K562 (cell line): ENCODE measurements around the gene LACTB. TPM values are rescaled to one million over a fixed set of nuclear protein-coding genes. Genes with fewer than 3 reads are reported as not detected.

Experiments used
- ATAC-seq: fragments of 200-7000 bp; cut with Tn5 transposase; 3 replicates; pipeline ENCODE4 v1.9.1; 2020; ENCODE audit warnings: moderate library complexity
- BruUV-seq: library from RNA; stranded (reverse); fragments of 400-500 nt; replicated peaks from 2 replicates; lab custom pipeline; 2021; lab: Mats Ljungman, UMichigan
- CTCF ChIA-PET: fragments of 300-600 bp; formaldehyde crosslinking; extraction: SDS; loops from one replicate; lab custom pipeline; 2021; ENCODE audit warnings: low intra/inter-chr PET ratio; lab: Yijun Ruan, JAX
- POLR2A ChIA-PET: fragments of 300-600, 350-650 bp; sonication (Branson Sonifier 250); formaldehyde crosslinking; extraction: SDS; loops from one replicate; lab custom pipeline; 2021; ENCODE audit warnings: antibody characterized with exemption, inconsistent platforms; lab: Yijun Ruan, JAX
- DNase-seq, 4 experiments: peaks; one replicate each; pipeline versions ENCODE4 v3.0.0 to v3.0.0-alpha.2; 2011 to 2018; ENCODE audit warnings: low spot score in 3 of 4, mixed read lengths in 3 of 4; ENCODE audit errors: extremely low read depth in 1 of 4
- FAIRE-seq: peaks from 2 replicates; lab custom pipeline; 2011; peaks lifted over from hg19 to GRCh38; lab: Jason Lieb, UNC
- H2AFZ ChIP-seq: 2 replicates; pipeline ENCODE4 v1.6.0; 2011; ENCODE audit warnings: low read depth, low read length, control low read depth, inconsistent platforms
- H3K27ac ChIP-seq: fragments of 200-600 bp; 3 replicates; pipeline ENCODE4 v1.8.0; 2011; ENCODE audit warnings: low read depth, mild to moderate bottlenecking, control low read depth, inconsistent platforms, low read length, moderate library complexity, mixed read lengths; ENCODE audit errors: extremely low read depth
- H3K27me3 ChIP-seq, 2 experiments: fragments of 300-600 bp in 1 of 2; 2 replicates in 1 of 2; 3 replicates in 1 of 2; pipeline versions ENCODE4 v1.6.0 to v1.8.0; 2011; ENCODE audit warnings: inconsistent platforms in 2 of 2, low read length in 2 of 2, mild to moderate bottlenecking in 1 of 2, mixed read lengths in 1 of 2, moderate library complexity in 1 of 2; ENCODE audit not compliant: control insufficient read depth in 2 of 2, insufficient read depth in 2 of 2
- H3K36me3 ChIP-seq: fragments of 300-600 bp; 3 replicates; pipeline ENCODE4 v1.8.0; 2011; ENCODE audit warnings: mild to moderate bottlenecking, low read length, inconsistent platforms; ENCODE audit not compliant: control insufficient read depth, insufficient read depth
- H3K4me1 ChIP-seq, 2 experiments: fragments of 200-600 bp in 1 of 2; replicated peaks in 1 of 2; 2 replicates in 1 of 2; 3 replicates in 1 of 2; pipeline versions ENCODE4 v1.5.1 to v1.8.0; 2011; ENCODE audit warnings: inconsistent platforms in 2 of 2, low read length in 2 of 2, mild to moderate bottlenecking in 1 of 2, mixed read lengths in 1 of 2, moderate library complexity in 1 of 2; ENCODE audit not compliant: control insufficient read depth in 2 of 2, insufficient read depth in 2 of 2
- H3K4me2 ChIP-seq: 2 replicates; pipeline ENCODE4 v1.6.1; 2011; ENCODE audit warnings: low read length, control low read depth, inconsistent platforms, mixed read lengths; ENCODE audit not compliant: insufficient read depth
- H3K4me3 ChIP-seq: fragments of 200-600 bp; sonication (generic), shearing (Covaris generic); 2 replicates; pipeline ENCODE4 v1.5.1; 2016; ENCODE audit warnings: control low read depth, inconsistent platforms
- H3K79me2 ChIP-seq: fragments of 200-600 bp; 3 replicates; pipeline ENCODE4 v1.8.0; 2011; ENCODE audit warnings: low read length, inconsistent platforms; ENCODE audit not compliant: control insufficient read depth, insufficient read depth
- H3K9ac ChIP-seq, 2 experiments: 2 replicates each; pipeline versions ENCODE4 v1.6.0 to v1.6.1; 2011; ENCODE audit warnings: low read depth in 2 of 2, low read length in 2 of 2, control low read depth in 1 of 2, inconsistent platforms in 1 of 2, mild to moderate bottlenecking in 1 of 2, mixed read lengths in 1 of 2; ENCODE audit not compliant: insufficient read depth in 1 of 2
- H3K9me1 ChIP-seq: one replicate; pipeline ENCODE4 v1.6.0; 2011; ENCODE audit warnings: inconsistent platforms, mild to moderate bottlenecking, low read length, moderate library complexity; ENCODE audit not compliant: control insufficient read depth, insufficient read depth
- H3K9me3 ChIP-seq: replicated peaks from 2 replicates; pipeline ENCODE4 v1.5.1; 2011; ENCODE audit warnings: low read depth, low read length, inconsistent platforms; ENCODE audit not compliant: control insufficient read depth, insufficient read depth
- H4K20me1 ChIP-seq: replicated peaks from 2 replicates; pipeline ENCODE4 v1.6.1; 2011; ENCODE audit warnings: low read length, inconsistent platforms, mixed read lengths; ENCODE audit not compliant: control insufficient read depth, insufficient read depth
- BHLHE40 ChIP-seq: IDR thresholded peaks from 2 replicates; pipeline ENCODE4 v1.6.1; 2011; ENCODE audit warnings: low read length, improper control_type of control experiment
- BRF1 ChIP-seq: IDR thresholded peaks from 3 replicates; pipeline ENCODE4 v1.6.1; 2011; ENCODE audit warnings: borderline replicate concordance, mild to moderate bottlenecking; ENCODE audit not compliant: insufficient read length; ENCODE audit errors: extremely low read depth
- CBX1 ChIP-seq: sonication (generic); IDR thresholded peaks from 2 replicates; pipeline ENCODE4 v1.6.1; 2016; ENCODE audit warnings: antibody characterized with exemption, low read depth, mild to moderate bottlenecking
- CC2D1A ChIP-seq: fragments of 450-650 bp; IDR thresholded peaks from 2 replicates; pipeline ENCODE4 v1.6.1; 2017; ENCODE audit warnings: mild to moderate bottlenecking
- DEAF1 ChIP-seq: fragments of 450-650 bp; formaldehyde crosslinking; IDR thresholded peaks from 2 replicates; pipeline ENCODE4 v1.4.0; 2020; ENCODE audit warnings: mild to moderate bottlenecking, moderate library complexity
- FOXJ2 ChIP-seq: fragments of 200-800 bp; sonication (Bioruptor generic); IDR thresholded peaks from 2 replicates; pipeline ENCODE4 v1.6.1; 2016; ENCODE audit warnings: missing genetic modification characterization, missing compliant biosample characterization
- KDM1A ChIP-seq, 2 experiments: fragments of 450-650 bp; IDR thresholded peaks; 2 replicates each; pipeline ENCODE4 v1.6.1; 2016; ENCODE audit warnings: mild to moderate bottlenecking in 2 of 2
- NEUROD1 ChIP-seq: fragments of 150-350 bp; IDR thresholded peaks from 2 replicates; pipeline ENCODE4 v1.6.1; 2014; ENCODE audit warnings: borderline replicate concordance, low read length, low read depth; ENCODE audit not compliant: partially characterized antibody
- NFXL1 ChIP-seq: fragments of 450-650 bp; formaldehyde crosslinking; IDR thresholded peaks from 2 replicates; pipeline ENCODE4 v1.4.0; 2021; ENCODE audit warnings: mild to moderate bottlenecking
- RHOXF2B ChIP-seq: fragments of 250-450 bp; sonication (Bioruptor Pico); conservative IDR thresholded peaks from 2 replicates; pipeline ENCODE4 v1.5.1; 2021
- TFE3 ChIP-seq: fragments of 450-650 bp; formaldehyde crosslinking; IDR thresholded peaks from 2 replicates; pipeline ENCODE4 v1.4.0; 2020; ENCODE audit warnings: mild to moderate bottlenecking, mixed read lengths
- TRIM28 ChIP-seq: fragments of 450-650 bp; IDR thresholded peaks from 2 replicates; pipeline ENCODE4 v1.6.1; 2017
- UBTF ChIP-seq, 2 experiments: IDR thresholded peaks; 2 replicates each; pipeline ENCODE4 v1.6.1; 2012; ENCODE audit warnings: improper control_type of control experiment in 2 of 2, low read depth in 2 of 2, low read length in 2 of 2, borderline replicate concordance in 1 of 2
- ZNF282 ChIP-seq: sonication (generic); formaldehyde crosslinking; IDR thresholded peaks from 2 replicates; pipeline ENCODE4 v1.8.1; 2023; ENCODE audit warnings: missing genetic modification reagents
- WGBS: fragments of 100-300 bp; shearing (Covaris generic); methylation state at CpG from one replicate; pipeline ENCODE4 v1.1.6; 2016; ENCODE audit warnings: low coverage, mixed read lengths; ENCODE audit not compliant: insufficient coverage; ENCODE audit errors: missing lambda C conversion rate; 5-methylcytosine and 5-hydroxymethylcytosine counted together
- in situ Hi-C: fragments of 300-500 bp; cut with MboI; formaldehyde crosslinking; loops from 4 replicates; pipeline ENCODE4 v1.15.0; 2018; ENCODE audit warnings: inconsistent platforms, mixed read lengths
- intact Hi-C: fragments of 100-400 bp; cut with micrococcal nuclease; formaldehyde crosslinking; loops from 2 replicates; pipeline ENCODE4 v1.14.2; 2022
- polyA plus RNA-seq, 8 experiments: library from polyadenylated mRNA; depleted of rRNA in 4 of 8; stranded (reverse) in 5 of 8; unstranded in 3 of 8; fragments of >200 nt; fragmentation: Nextera tagmentation in 2 of 8; fragmentation: Illumina TruSeq in 1 of 8; extraction: Ambion mirVana in 2 of 8; extraction: Trizol in 1 of 8; gene quantifications; 2 replicates each; pipeline versions ENCODE4 v1.2.1 to v1.2.3, GENCODE V29; 2011 to 2014; ENCODE audit warnings: inconsistent platforms in 1 of 8, missing spikeins in 1 of 8
- total RNA-seq, 7 experiments: library from RNA; depleted of rRNA in 6 of 7; stranded (reverse); fragments of >200 nt in 6 of 7; fragmentation: Illumina TruSeq in 2 of 7; extraction: Trizol in 2 of 7; gene quantifications; 2 replicates each; pipeline versions ENCODE4 v1.2.1 to v1.2.3, GENCODE V29; 2011 to 2021; ENCODE audit warnings: low replicate concordance in 1 of 7
- TF ChIP-seq, protein P1 (sequence below): fragments of 250-450 bp; sonication (Bioruptor Pico); IDR thresholded peaks from 2 replicates; pipeline ENCODE4 v1.8.0; 2022; ENCODE audit warnings: inconsistent platforms

LACTB gene
- total and polyA plus RNA-seq, 9 of the 15 experiments (the other 6 are each of a cell fraction or from before 2014, with no cell fraction given), result 3.1 to 15.5 (median 9.8) TPM

- in situ Hi-C loops, result no loop called here
- intact Hi-C loops, result no loop called here
- ATAC-seq, result no peak
- no peak for FAIRE-seq
- H3K27ac ChIP-seq, result no peak overlapping the region
- peaks cover 4 to 11% of the 10 kb centered on the region in 2 experiments; a peak in 4 of 5 replicates for H3K4me1 ChIP-seq
- H3K9me3 ChIP-seq, result no peaks in the 10 kb centered on the region
- H3K4me3 ChIP-seq, result no peak overlapping the region
- 36% methylated on average over 4 of the region's 4 CpGs for WGBS
- no peak overlapping the region for H3K9ac ChIP-seq
- H2AFZ ChIP-seq, result no peak overlapping the region
- DNase-seq, result no peak
- CTCF ChIA-PET, result no interaction called here
- H4K20me1 ChIP-seq, result no peaks in the 10 kb centered on the region
- H3K79me2 ChIP-seq, result no peaks in the 10 kb centered on the region
- H3K9me1 ChIP-seq, result no peaks in the 10 kb centered on the region
- 0 out of 5 replicates have a peak, but pooled peaks cover 0 to 3% of the 10 kb centered on the region in 2 experiments for H3K27me3 ChIP-seq
- POLR2A ChIA-PET, result interaction anchor here (0.6 to 1.3 kb wide), 4 partner anchors 9 to 862 kb away, joined by 3 to 8 read pairs (median 3); no protein-coding TSS in a partner anchor
- BruUV-seq, result no TSS peak
- H3K4me2 ChIP-seq, result no peak overlapping the region
- H3K36me3 ChIP-seq, result no peaks in the 10 kb centered on the region
- no peak for TF ChIP-seq KDM1A (IDR thresholded peaks at IDR 0.05)
- no peak for TF ChIP-seq BRF1
- no peak for TF ChIP-seq ZNF282 (CRISPR knock-in tag)
- TF ChIP-seq CBX1, result no peak
- no peak for TF ChIP-seq TFE3 (CRISPR knock-in tag)
- TF ChIP-seq CC2D1A, result no peak
- TF ChIP-seq, protein P1, sequence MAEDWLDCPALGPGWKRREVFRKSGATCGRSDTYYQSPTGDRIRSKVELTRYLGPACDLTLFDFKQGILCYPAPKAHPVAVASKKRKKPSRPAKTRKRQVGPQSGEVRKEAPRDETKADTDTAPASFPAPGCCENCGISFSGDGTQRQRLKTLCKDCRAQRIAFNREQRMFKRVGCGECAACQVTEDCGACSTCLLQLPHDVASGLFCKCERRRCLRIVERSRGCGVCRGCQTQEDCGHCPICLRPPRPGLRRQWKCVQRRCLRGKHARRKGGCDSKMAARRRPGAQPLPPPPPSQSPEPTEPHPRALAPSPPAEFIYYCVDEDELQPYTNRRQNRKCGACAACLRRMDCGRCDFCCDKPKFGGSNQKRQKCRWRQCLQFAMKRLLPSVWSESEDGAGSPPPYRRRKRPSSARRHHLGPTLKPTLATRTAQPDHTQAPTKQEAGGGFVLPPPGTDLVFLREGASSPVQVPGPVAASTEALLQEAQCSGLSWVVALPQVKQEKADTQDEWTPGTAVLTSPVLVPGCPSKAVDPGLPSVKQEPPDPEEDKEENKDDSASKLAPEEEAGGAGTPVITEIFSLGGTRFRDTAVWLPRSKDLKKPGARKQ (CRISPR knock-in tag), result no peak
- no peak for TF ChIP-seq NEUROD1
- TF ChIP-seq DEAF1, result no peak
- TF ChIP-seq NFXL1, result no peak
- TF ChIP-seq TRIM28, result no peak
- TF ChIP-seq UBTF (IDR thresholded peaks at IDR 0.05; ENCODE audit: borderline replicate concordance in 1 of 2, low read depth in 2 of 2, low read length in 2 of 2), result no peak
- no peak for TF ChIP-seq RHOXF2B (CRISPR knock-in tag)
- no peak for TF ChIP-seq FOXJ2 (tag)
- no peak for TF ChIP-seq BHLHE40
These were observed 35.4 kb upstream of the LACTB start for GRCh38 chr15:63086271-63086670.
